DMS53 treated with DMSO at 0.1 percent for 48 hours (cell line): ENCODE measurements around the gene DAPP1.
"Not testable (repeated sequence)": the region's sequence is repeated elsewhere in the genome, so short reads cannot be mapped to it uniquely, and the experiment has no call there.

Experiments used
- DNase-seq: peaks from one replicate; lab custom pipeline; 2025; ENCODE audit not compliant: unreplicated experiment; lab: John Stamatoyannopoulos, UW

DAPP1 gene

DNA sequence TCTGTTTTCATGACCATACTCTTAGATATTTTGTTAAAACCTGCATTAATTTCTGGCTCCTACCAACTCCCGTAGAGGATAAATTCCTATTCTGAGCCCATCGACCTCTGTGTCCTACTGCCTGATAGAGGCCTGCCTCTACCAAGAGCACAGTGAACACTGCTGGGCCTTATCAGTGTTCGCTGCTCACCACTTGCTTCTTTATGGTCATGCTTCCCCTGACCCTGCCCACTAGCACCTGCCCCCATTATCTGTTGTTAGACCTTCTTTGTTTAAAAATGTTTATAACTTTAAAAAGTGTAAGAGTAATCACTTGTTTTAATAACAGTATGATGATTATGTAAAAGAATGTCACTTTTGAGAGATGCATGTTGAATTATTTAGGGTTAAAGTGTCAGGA lies 6.1 kb downstream of the DAPP1 start:
- DNase-seq: no peak

DNA sequence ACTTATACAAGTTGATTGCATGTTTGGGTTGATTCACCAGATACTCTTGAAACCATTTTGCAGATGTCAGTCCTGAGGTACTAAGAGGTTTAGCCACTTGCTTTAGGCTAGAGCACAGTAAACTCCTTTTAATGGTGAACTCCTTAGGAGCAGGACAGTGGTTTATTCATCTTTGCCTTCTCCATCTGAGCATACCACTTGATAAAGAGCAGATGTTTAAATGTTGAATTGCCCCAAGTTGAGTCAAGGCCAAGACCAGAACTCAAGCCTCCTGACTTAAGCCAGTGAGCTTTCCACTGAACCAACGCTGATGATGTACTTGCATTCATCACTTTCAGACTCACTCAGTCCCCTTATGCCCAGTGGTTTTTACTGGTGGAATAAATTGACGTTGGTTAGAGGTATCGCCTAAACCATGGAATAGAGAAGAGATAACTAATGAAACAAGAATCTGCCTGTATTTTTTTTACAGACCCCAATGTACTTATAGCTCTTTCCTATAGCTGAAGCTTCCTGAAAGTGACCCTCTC lies 7.5 kb downstream of the DAPP1 start:
- no peak for DNase-seq

- no peak for DNase-seq
Observed at GRCh38 chr4:99825272-99825671, 8.6 kb downstream of the DAPP1 start.

DNA sequence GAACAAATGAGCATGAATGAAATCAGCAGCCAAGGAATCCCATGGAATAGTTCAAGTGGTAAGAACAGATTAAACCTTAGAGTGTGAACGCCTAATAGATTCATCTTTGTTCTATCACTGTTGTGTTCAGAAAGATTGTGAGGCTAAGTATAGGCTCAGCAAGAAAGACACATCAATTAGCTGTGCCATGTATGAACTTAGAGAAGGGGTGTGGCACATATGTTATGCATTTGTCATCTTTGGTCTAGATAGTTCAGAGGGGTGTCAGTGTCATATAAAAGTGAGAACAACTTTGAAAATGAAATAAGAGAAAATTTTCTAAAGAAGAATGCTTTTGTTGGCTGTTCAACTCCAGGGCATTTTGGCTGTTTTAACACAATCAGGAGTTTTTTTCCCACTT lies 9.4 kb downstream of the DAPP1 start:
- no peak for DNase-seq

GRCh38 chr4:99827454-99827853 lies 10.8 kb downstream of the DAPP1 start:
- no peak for DNase-seq

DNA sequence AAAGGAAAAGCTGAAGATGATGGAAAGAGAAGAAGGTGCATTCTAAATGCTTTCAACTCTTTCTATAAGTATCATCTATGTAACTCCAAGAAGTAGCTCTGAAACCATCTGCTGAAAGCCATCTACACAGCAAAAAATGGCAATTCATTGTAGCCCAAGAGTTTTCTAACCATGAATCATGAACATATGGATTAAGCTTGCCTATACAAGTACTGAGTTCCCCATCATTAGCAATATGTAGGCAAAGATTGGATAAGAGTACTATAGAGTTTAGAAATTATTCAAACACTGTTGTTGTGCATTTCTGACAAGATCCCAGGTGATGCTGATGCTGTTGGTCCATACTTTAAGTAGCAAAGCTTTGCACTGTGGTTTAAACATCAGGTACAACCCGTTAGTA lies 11.2 kb downstream of the DAPP1 start:
- DNase-seq: no peak

DNA sequence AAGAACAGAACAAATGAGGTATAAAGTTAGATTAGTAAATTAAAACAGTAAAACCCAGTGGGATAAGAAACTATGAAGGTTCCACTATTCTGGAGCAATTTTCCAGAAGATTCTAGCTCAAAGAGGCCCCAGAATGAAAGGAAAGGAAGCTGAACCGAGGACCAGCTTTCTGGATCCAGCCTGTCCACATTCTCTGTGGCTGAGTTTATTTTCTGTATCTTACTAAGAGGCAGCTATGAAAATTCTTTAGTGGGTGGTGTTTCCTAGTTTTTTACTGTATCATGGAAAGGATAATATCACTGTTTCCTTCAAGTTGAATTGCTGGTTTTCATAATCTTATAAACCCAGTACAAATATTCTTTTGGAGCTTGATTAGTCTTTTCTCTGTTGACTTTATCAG lies 11.8 kb downstream of the DAPP1 start:
- no peak for DNase-seq

DNA sequence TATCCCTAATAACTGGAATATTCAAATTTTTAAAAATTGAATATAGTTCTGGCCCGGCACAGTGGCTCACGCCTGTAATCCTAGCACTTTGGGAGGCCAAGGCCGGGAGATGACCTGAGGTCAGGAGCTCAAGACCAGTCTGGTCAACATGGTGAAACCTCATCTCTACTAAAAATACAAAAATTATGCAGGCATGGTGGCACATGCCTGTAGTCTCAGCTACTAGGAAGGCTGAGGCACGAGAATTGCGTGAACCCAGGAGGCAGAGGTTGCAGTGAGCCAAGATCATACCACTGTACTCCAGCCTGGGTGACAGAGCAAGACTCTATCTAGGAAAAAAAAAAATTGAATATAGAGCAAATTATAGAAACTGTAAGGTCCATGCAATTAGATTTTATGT lies 13.4 kb downstream of the DAPP1 start:
- DNase-seq: not testable (repeated sequence)

- no peak for DNase-seq
Observed at GRCh38 chr4:99832321-99832720, 15.7 kb downstream of the DAPP1 start.

DNA sequence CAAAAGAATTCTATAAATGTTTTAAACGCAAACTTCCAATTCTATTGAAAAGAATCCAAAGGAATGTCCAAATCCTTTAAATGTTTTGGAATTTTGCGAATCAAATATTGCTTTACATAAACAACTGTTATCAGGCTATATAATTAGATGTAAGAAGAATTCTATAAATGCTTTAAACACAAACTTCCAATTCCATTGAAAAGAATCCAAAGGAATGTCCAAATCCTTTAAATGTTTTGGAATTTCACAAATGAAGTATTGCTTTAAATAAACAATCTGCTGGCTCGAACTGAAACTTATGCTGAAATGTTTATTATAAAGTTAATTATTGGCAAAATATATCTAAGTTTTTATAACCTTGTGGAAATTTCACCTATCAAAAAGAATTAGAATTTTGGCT lies 16.1 kb downstream of the DAPP1 start:
- DNase-seq: no peak

DNA sequence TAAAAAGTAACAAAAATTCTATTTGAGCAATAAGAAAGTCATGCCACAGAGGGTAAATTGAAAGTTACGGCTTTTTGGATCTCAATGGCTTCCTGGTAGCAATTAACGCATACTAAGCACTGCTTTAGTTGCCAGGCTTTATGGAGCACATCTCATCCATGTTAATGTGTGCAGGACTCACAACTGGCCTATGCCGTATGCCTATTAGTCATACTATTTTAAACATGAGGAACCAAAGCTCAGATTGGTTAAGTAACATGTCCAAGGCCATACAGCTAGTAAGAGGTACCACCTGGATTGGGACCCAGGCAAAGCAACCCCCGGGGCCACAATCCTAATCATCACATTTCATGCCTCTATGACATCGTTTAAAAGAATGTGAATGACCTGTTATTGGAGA lies 17.1 kb downstream of the DAPP1 start:
- DNase-seq: no peak

DNA sequence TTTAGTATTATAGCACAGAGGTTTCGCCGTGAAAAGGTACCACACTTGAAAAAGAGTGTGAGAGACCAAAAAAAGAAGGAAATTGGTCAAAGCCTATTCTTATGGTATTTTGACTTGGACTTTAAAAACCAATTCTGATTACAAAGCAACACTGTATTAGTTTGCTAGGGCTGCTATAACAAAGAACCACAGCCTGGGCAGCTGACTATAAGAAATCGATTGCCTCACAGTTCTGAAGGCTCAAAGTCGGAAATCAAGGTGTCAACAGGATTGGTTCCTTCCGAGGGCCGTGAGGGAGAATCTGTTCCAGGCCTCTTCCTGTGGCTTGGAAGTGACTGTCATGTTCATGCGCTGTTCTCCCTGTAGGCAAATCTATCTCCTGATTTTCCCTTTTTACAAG lies 17.9 kb downstream of the DAPP1 start:
- no peak for DNase-seq

DNA sequence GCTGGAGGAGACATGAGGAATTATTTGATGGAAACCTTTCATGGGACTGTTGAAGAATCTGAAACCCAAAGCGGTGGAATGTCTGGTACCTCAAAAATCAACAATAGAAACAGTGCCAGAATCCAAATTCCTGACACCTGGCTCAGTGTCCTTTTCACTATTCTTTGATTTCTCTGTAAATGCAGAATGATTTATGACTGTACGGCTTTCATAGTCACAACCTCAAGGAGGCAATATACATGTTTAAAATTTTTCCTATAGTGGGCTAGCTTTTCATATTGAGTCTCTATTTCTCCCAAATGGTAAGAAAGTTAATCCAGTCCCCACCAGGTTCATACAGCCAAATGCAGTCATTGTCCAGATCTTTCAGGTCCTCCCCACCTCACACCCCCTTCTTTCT lies 19.3 kb downstream of the DAPP1 start:
- DNase-seq: no peak

DNA sequence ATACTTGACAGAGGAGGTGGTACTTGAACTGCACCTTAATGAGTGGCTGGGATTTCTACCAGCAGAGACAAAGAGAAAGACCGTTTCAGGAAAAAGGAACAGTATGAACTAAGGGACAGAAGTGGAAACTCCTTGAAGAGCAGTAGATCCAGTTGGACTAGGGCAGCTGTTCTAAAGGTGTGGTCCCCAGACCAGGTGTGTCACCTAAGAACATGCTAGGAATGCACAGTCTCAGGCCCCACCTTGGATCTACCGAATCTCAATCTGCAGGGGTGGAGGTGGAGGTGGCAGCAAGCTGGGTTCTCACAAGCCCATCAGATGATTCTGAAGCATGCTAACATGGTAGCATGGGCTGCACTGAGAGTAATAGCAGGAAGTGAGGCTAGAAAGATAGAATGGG lies 22.3 kb downstream of the DAPP1 start:
- DNase-seq: no peak

DNA sequence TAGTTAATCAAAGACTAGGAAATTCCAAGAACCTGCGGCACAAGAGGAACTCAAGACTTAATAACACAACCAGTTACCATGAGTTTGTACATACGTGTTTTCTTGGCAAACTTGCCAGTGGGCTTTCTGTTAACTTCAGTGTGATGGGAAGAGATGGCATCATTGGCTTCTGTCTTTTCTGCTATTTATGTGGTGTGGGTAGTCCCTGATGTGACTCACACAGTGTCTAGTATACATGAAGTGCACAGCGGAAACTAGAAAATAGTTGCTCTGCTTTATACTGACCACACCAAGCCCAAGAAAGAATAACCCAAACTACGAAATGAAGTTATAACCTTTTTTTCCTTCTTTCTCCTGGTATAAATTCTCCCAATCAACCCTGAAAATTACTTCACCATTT lies 24.5 kb downstream of the DAPP1 start:
- DNase-seq: no peak

DNA sequence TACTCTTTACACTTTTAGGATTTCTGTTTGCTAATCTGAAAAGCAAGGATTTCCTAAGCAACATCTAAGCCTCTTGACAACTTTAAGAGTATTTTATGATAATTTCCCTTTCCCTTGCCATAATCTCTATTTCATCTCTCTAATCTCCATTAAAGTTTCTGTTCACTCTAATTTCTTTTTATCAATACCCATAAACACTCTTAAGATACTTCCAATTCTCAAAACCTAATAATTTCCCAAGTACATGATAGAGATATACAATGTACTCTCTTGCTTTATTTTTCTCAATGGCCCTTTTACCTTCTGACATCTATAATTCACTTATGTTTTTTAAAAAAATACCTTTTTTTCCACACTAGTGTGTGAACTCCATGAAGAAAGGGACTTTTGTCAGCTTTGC lies 26.8 kb downstream of the DAPP1 start:
- no peak for DNase-seq

DNA sequence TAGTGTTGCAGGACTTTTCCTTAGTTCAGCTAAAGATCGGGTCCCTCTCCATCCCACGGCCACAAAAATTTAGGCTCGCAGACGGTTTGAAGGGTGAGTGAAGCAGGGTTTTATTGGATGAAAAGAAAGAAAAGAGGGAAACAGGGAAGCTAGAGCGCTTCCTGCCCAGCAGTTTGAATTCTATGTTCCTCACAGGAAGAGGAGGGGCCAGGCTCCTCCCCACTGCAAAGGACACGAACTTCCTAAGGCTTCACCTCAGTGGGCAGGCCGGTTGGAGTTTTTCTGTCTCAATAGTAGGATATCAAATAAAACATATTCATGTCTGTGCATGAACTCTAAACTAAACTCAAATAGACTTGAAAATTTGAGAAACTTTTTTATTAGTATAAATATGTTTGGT lies 27.4 kb downstream of the DAPP1 start:
- no peak for DNase-seq

DNA sequence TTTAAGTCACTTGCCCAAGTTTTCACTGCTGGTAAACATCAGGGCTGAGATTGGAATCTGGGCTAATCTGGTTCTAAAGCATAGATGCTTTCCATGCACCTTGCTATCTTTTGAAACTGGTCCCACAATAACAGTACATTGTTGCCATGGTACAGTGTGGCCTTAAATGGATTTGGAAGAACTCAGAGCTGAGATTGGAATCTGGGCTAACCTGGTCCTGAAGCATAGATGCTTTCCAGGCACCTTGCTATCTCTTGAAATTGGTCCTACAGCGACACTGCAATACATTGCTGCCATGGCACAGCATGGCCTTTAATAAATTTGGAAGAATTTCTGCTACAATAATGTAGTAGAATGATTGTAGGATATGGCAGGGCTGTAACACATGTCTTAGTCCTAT lies 28.6 kb downstream of the DAPP1 start:
- DNase-seq: no peak

- DNase-seq: no peak
Observed at GRCh38 chr4:99845708-99846469, 29.3 kb downstream of the DAPP1 start.

DNA sequence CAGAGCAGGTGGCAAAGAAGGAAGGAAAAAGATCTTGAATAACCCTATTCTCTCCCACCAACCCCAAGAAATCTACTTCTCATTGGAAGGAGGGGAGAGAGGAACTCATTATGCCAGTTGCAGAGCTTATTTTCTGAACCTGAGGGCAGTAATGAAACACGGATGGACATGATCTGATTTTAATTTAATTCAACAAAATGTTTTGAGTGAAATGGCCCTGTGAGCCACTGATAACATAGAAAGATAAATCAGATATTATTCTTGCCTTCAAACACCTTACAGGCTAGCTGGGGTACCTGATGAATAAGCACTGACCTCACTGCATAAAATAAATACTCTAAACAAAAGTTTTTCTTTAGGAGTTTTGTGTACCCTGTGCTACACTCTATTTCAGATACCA lies 30.3 kb downstream of the DAPP1 start:
- no peak for DNase-seq

GRCh38 chr4:99847362-99847976 lies 30.8 kb downstream of the DAPP1 start:
- DNase-seq: no peak

DNA sequence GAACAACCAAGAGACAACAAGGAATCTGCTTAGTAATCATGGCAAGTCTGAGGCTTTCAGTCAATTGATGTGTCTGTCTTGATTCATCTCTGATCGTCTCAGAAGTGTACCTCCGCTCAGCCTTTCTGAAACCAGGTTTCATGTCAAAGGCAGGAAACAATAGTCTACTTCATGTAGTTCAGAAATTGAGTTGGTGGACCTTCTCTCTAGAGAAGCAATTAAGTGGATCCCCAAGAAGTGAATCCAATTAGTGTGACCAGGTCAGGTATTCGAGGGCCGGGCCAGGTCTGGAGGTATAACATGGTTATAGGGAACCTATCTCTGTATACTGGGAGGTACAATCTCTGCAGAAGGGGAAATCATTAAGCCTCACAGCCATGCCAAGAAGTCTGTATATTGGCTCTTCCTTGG lies 32.0 kb downstream of the DAPP1 start:
- no peak for DNase-seq
